IPS-18a (cell line): Measurements from ENCODE around the gene ARCN1.
"Not testable (repeated sequence)": the region's sequence is repeated elsewhere in the genome, so short reads cannot be mapped to it uniquely, and the experiment has no call there.

Experiments used
- H3K27ac ChIP-seq: one replicate; pipeline ENCODE4 v1.5.1; 2013; ENCODE audit warnings: low read length
- H3K27me3 ChIP-seq: one replicate; pipeline ENCODE4 v1.6.1; 2013; ENCODE audit warnings: mild to moderate bottlenecking, low read length; ENCODE audit not compliant: control insufficient read depth, insufficient read depth
- H3K36me3 ChIP-seq: one replicate; pipeline ENCODE4 v1.6.1; 2013; ENCODE audit warnings: low read depth, low read length; ENCODE audit not compliant: control insufficient read depth
- H3K4me1 ChIP-seq: one replicate; pipeline ENCODE4 v1.6.1; 2013; ENCODE audit warnings: low read depth, low read length; ENCODE audit not compliant: control insufficient read depth
- H3K4me3 ChIP-seq: one replicate; pipeline ENCODE4 v1.5.1; 2013; ENCODE audit warnings: low read length
- H3K9ac ChIP-seq: one replicate; pipeline ENCODE4 v1.6.1; 2013; ENCODE audit warnings: mild to moderate bottlenecking, low read length, moderate library complexity
- H3K9me3 ChIP-seq: one replicate; pipeline ENCODE4 v1.6.1; 2013; ENCODE audit warnings: low read depth, low read length; ENCODE audit not compliant: control insufficient read depth

ARCN1 gene

DNA sequence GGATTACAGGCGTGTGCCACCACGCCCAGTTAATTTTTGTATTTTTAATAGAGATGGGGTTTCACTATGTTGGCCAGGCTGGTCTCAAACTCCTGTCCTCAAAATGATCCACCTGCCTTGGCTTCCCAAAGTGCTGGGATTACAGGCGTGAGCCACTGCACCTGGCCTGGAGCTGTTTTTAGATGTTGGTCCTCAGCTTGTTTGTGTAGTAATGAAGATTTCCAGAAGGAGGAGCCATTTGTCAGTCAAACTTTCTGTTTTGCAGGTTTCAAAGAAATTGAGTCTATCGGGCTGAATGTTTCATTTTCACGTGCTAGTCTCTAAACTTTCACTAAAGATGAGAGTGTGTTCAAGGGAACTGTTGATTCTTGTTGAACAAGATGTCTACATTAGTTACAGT lies 22.8 kb downstream of the ARCN1 start:
- peaks cover 57% of the 10 kb centered on the region for H3K36me3 ChIP-seq
- H3K9ac ChIP-seq = not testable (repeated sequence)

DNA sequence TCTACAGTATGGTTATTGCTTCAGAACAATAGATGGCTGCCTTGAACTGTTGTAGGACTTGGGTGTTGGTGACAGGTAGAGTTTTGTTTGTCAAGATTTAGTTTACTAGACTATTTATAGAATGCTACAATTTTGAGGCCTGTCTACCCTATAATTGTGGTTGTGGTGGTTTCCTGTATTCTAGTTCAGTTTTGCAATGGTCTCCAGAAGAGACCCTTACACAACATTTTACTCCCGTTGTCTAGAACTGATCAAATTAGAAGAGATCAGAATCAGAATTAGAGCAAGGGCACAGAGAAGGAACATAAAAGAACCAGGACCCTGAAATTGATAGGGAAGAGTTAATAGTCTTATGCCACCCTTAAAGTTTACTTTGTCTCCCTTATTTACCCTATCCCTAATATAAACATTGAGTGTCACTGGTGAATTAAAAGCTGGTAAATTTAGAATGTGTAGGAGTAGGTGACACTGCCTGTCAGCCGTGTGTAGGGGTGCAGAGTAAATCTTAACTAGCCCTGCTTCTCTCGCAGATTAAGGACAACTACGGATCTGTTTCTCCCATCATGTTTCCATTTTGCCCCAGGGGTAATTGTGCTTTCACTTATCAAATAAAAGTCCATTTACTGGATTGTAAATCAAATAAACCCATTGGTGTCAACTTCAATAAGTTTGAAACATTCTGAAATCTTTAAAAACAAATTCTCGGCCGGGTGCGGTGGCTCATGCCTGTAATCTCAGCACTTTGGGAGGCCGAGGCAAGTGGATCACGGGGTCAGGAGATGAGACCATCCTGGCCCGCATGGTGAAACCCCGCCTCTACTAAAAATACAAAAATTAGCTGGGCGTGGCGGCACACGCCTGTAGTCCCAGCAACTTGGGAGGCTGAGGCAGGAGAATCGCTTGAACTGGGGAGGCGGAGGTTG lies 24.3 kb downstream of the ARCN1 start:
- H3K27ac ChIP-seq = no peak overlapping the region

More for the DNA sequence above, 22.8 kb downstream of the ARCN1 start:
- not testable (repeated sequence) for H3K9me3 ChIP-seq, H3K27me3 ChIP-seq, H3K4me3 ChIP-seq, H3K4me1 ChIP-seq, H3K27ac ChIP-seq

DNA sequence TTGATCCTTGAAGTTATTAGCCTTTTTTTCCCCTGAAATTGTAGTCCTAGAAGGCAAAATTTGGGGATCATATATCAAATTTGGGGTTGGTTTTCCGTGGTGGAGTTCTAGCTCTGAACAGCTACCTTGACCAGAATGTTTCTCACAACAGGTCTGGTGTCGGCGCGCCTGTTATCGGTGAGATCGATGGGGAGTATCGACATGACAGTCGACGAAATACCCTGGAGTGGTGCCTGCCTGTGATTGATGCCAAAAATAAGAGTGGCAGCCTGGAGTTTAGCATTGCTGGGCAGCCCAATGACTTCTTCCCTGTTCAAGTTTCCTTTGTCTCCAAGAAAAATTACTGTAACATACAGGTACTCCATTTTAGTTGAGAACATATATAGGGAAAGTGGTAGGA lies 25.3 kb downstream of the ARCN1 start:
- H3K4me3 ChIP-seq = no peak overlapping the region
- H3K27me3 ChIP-seq = no peaks in the 10 kb centered on the region
- H3K9ac ChIP-seq = no peak overlapping the region
- peaks cover 61% of the 10 kb centered on the region for H3K36me3 ChIP-seq
- no peaks in the 10 kb centered on the region for H3K4me1 ChIP-seq
- no peak overlapping the region for H3K27ac ChIP-seq
- H3K9me3 ChIP-seq = no peaks in the 10 kb centered on the region

More for the DNA sequence above, 24.3 kb downstream of the ARCN1 start:
- no peaks in the 10 kb centered on the region for H3K9me3 ChIP-seq
- no peaks in the 10 kb centered on the region for H3K4me1 ChIP-seq
- no peak overlapping the region for H3K4me3 ChIP-seq
- H3K36me3 ChIP-seq = peaks cover 52% of the 10 kb centered on the region
- no peak overlapping the region for H3K9ac ChIP-seq
- no peaks in the 10 kb centered on the region for H3K27me3 ChIP-seq

DNA sequence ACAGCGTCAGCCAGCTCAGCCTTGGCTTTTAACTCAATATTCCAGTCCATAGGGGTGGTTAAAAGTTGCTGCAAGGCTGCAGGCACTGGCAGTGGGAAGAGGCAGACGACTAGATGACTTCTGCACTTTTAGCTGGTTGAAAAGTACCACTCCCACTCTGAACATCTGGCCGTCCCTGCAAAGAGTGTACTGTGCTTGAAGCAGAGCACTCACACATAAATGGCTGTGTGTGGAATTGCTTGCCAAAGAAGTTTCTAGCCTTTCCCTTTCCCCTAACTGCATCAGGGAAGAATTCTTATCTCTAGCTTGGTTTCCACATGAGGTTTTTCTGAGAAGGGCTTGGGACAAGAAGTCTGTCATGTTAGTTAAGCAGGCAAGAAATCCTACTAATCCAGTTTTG lies 30.1 kb downstream of the ARCN1 start:
- Histone ChIP-seq H3K27me3 (peaks cover 34% of the 10 kb centered on the region), H3K27ac (no peak overlapping the region), H3K4me3 (no peak overlapping the region), H3K9me3 (no peaks in the 10 kb centered on the region), H3K36me3 (peaks cover 37% of the 10 kb centered on the region), H3K9ac (no peak overlapping the region), H3K4me1 (peaks cover 14% of the 10 kb centered on the region)

DNA sequence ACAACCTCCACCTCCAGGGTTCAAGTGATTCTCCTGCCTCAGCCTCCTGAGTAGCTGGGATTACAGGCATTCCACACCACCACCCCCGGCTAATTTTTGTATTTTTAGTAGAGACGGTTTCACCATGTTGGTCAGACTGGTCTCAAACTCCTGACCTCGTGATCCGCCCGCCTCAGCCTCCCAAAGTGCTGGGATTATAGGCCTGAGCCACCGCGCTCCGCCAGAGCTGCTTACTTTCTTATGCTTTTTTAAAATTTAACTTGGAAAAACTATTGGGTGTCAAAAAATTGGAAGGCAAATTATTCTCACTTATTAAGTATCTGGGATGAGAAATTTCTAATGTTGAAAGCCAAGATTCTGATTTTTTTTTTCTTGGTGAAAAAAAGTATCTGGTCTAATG lies 31.5 kb downstream of the ARCN1 start:
- not testable (repeated sequence) for H3K4me3 ChIP-seq, H3K27ac ChIP-seq, H3K9ac ChIP-seq, H3K9me3 ChIP-seq
- peaks cover 48% of the 10 kb centered on the region for H3K27me3 ChIP-seq
- peaks cover 14% of the 10 kb centered on the region for H3K4me1 ChIP-seq
- H3K36me3 ChIP-seq = peaks cover 27% of the 10 kb centered on the region

DNA sequence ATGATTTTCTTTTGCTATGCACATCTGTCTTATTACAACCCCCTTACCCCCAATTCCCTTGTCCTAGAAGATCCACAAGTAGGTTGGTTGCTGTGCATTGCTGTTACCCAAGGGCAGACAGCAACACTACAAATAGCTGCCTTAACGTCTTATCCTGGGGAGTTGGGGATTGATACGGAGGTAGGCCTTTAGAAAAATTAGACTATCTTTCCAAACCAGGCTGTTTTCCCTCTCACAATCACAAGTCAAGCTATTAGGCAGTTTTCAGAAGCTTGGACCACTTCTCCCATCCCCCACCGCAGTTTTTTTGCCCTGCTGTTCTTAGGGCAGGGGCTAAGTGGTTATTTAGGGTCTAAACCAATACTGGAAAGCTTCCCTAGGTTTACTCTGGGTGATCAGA lies 32.4 kb downstream of the ARCN1 start:
- no peaks in the 10 kb centered on the region for H3K9me3 ChIP-seq
- H3K36me3 ChIP-seq = peaks cover 27% of the 10 kb centered on the region
- H3K27ac ChIP-seq = no peak overlapping the region
- peaks cover 14% of the 10 kb centered on the region for H3K4me1 ChIP-seq
- no peak overlapping the region for H3K9ac ChIP-seq
- peaks cover 57% of the 10 kb centered on the region for H3K27me3 ChIP-seq
- H3K4me3 ChIP-seq = no peak overlapping the region

DNA sequence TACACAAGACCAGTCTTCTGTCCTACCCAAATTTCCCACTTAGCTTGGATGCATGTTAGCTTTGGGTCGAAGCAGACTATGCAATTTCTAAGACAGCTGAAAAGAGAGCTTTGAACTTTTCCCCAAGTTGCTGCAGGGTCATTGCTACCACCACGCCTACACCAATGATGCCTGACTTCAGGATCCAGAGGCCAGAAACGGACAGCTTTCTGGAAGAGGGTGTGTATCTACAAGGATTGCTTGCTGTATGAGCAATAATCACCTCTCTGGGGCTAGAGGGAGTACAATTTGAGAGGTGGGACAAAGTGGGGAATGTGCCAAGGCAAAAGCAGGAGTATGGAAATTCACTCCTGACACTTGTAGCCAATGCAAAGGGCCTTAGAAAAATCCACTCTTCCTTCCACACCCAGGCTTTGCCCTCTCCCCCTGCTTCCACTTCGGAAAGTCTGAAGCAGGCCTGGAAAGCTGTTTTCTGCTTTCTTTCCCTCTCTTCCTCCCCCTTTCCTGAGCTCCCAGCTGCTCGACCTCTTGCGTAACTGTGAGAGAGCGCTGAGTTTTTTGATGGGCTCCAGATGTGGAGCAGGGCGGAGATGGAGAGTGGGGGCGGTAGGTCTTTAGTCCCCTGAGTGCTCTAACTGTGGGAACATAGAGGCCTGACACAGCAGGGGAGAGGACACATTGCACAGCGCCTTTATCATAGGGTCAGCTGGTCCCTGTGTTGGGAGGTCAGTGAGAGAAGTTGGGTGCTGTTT lies 33.1 kb downstream of the ARCN1 start:
- no peak overlapping the region for H3K27ac ChIP-seq
- peaks cover 14% of the 10 kb centered on the region for H3K4me1 ChIP-seq
- no peaks in the 10 kb centered on the region for H3K9me3 ChIP-seq
- no peak overlapping the region for H3K4me3 ChIP-seq
- no peak overlapping the region for H3K9ac ChIP-seq
- H3K36me3 ChIP-seq = peaks cover 20% of the 10 kb centered on the region
- H3K27me3 ChIP-seq = peaks cover 64% of the 10 kb centered on the region

DNA sequence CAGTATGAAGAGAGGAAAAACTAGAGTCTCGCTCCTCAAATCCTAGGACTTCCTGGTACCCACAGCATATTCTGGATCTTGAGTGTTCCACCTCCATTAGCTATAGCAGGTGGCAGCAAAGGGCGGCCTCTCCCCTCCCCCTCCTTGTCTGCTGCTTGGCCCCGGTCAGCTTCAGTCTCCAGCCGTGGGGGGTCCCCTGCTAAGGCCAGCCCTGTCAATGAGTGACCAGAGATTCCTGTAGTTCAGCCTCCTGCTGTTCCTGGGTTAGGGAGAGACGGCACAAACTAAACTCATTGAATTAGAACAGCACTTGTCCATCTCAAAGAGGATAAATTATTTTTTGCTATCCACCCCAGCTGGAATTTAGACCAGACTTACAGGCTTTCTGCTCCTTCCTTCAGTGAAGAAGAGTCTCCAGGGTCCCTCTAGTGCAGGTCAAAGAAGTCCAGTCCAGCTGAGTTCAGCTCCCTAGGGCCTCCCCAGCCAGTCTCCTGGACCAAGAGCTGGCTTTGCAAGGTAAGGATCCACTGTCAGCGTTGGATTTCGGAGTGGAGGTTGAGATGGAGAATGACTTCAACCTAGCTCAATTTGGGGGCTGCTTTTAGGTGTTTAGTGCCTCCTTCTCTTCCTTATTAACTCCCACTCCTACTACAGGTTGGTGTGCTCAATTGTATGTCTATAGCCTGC lies 34.1 kb downstream of the ARCN1 start:
- Histone ChIP-seq H3K4me1 (peaks cover 14% of the 10 kb centered on the region), H3K36me3 (peaks cover 15% of the 10 kb centered on the region), H3K27me3 (peaks cover 74% of the 10 kb centered on the region), H3K27ac (no peak overlapping the region), H3K9ac (no peak overlapping the region), H3K9me3 (no peaks in the 10 kb centered on the region), H3K4me3 (no peak overlapping the region)

DNA sequence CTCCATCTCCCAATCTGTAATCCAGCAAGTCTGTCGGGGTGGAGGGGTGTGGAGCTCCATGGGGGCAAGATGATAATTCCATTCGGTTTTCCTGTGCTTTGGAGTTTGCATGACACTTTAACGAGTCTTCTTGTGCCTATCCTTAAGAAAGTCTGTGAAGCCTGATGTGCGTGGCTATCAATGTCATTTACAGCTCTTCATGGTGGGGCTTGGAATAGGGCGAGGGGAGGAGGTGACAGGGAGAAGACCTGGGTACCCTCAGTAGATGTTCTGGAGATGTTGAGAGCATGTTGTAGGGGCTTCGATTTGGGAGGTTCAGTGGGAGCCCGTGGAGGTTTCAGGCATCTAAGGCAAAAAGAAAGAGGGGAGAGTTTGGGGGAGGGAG lies 34.6 kb downstream of the ARCN1 start:
- no peaks in the 10 kb centered on the region for H3K9me3 ChIP-seq
- no peak overlapping the region for H3K27ac ChIP-seq
- peaks cover 9% of the 10 kb centered on the region for H3K36me3 ChIP-seq
- H3K9ac ChIP-seq = no peak overlapping the region
- peaks cover 14% of the 10 kb centered on the region for H3K4me1 ChIP-seq
- no peak overlapping the region for H3K4me3 ChIP-seq
- peaks cover 79% of the 10 kb centered on the region for H3K27me3 ChIP-seq

DNA sequence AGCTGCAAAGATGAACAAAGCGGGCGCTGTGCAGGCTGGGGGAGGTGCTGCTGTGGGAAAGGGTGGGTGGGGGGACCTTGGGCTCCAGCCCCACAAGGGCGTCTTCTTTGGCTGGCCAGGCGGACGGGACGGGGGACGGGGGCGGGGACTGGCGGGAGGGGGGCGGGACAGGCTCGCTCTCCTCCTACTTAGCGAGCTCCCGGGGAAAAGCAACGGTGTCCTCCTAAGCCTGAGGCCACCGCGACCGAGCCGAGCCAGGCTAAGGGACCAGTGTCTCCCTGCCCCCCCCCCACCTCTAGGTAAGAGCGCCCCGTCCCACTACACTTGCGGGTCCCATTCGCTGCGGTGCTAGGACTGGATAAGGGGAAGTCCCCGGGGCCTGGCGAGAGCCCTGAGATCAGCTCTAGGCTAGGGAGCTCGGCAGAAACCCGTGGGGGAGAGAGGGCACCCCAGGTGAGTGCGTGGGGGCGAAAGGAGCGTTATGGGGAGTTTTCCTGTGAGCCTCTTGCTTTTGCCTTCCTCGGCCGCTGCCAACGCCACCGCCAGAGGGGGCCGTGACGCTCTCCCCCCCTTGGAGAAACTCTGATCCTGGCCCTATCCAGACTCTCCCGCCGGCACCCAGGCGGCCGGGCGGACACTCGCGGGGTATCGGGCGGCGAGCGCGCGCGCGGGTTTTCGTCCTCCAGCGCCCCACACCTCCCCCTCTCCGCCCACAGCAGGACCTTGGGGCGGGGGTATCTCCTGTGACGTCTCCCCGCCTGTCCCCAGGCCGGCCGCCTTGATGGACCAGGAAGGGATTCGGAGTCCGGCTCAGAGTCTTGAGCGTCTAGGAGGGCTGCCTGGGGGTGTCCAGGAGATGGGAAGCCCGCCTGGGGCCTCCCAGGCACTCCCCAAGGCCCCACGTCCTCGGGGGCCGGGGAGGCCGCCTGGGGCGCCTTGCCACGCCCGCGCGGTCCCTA lies 35.5 kb downstream of the ARCN1 start, which contains the start of gene PHLDB1:
Gene PHLDB1, plus strand, starts transcription at position 215 of the 959 bp plus-strand sequence. CDS start 6,222 bp downstream, outside the sequence.
- H3K9me3 ChIP-seq = no peaks in the 10 kb centered on the region
- peaks cover 81% of the 10 kb centered on the region for H3K27me3 ChIP-seq
- peaks cover under 1% of the 10 kb centered on the region for H3K36me3 ChIP-seq
- H3K27ac ChIP-seq = no peak within 1 kb of the TSS
- peak within 1 kb of the TSS; percentile 47 for H3K4me3 ChIP-seq
- H3K9ac ChIP-seq = no peak within 1 kb of the TSS
- peaks cover 22% of the 10 kb centered on the region for H3K4me1 ChIP-seq
